Omental fat pad (tissue), 4 donors: Measurements from ENCODE around the gene CEP85L. TPM values are rescaled to one million over a fixed set of nuclear protein-coding genes. Genes with fewer than 3 reads are reported as not detected.

Experiments
- ATAC-seq: fragments of 150-250 bp; one replicate; pipeline ENCODE4 v1.9.1; 2016; ENCODE audit warnings: mild to moderate bottlenecking, moderate library complexity; ENCODE audit not compliant: low FRiP score
- DNase-seq: peaks from one replicate; pipeline ENCODE4 v3.0.0-alpha.2; 2019; ENCODE audit warnings: low spot score
- CTCF ChIP-seq, 3 donors: fragments of 450-650 bp; IDR thresholded peaks; one replicate each; pipeline ENCODE4 v1.5.1; 2016 to 2017; ENCODE audit warnings: antibody characterized with exemption in 3 of 3, mild to moderate bottlenecking in 3 of 3, moderate library complexity in 2 of 3
- total RNA-seq, 4 donors: library from RNA; depleted of rRNA; stranded (reverse); fragments of >200 nt; gene quantifications; one replicate each; pipeline ENCODE4 v1.1.0, GENCODE V29; 2016

The CEP85L gene
- total RNA-seq, 4 donors from 2014 or later = 9.7 to 22.6 (median 14.4) TPM

DNA sequence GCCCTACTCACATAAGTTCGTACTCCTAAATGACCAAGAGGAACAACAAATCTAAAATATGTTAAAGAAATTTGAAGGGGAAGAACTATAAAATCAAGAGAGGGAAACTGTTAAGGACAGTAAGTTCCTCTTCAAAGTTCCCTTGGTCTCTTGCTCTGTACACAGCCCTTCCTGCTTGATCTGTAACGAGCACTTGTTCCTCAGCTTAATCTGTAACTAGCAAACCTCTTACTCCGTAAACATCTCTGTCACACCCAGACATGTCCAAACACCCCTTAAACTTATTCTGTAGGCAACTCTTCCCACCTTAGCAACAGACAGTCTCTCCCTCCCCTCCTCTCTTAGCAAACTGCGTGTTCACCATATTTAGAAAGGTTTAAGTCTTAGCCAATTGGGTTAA, 73.4 kb downstream of the CEP85L start:
- DNase-seq (no peak), ATAC-seq (no peak)
- TF ChIP-seq CTCF (IDR thresholded peaks at IDR 0.05) = no peak

DNA sequence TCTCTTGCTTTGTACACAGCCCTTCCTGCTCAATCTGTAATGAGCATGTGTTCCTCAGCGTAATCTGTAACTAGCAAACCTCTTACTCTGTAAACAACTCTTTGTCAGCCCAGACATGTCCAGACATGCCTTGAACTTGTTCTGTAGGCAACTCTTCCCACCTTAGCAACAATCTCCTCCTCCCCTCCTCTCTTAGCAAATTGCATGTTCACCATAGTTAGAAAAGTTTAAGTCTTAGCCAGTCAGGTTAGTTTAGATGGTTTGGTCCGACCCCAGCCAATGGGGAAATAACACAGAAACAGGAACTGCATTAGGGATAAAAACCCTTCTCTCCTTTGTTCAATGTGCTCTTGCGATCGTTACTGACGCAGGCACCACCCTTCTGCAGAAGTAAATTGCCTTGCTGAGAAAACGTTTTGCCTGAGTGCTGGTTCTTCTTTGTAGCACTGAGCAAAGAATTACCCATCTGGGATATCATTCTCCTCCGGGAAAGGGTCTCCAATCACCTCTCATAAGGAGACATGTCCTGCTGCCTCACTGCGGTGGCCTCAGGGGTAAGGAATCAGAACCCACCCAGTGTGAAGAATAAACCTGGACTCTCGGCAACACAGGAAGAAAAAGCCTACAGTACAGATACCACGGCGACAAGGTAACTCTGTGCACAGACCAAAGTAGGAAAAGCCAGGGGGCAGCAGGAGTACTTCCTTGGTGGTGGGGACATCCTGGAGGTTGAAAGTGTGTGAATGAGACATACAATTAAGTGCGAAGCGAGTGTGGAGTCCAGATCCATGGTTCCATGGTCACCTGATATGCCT, 77.1 kb downstream of the CEP85L start:
- no peak for ATAC-seq
- no peak for DNase-seq
- TF ChIP-seq CTCF (IDR thresholded peaks at IDR 0.05) = no peak

DNA sequence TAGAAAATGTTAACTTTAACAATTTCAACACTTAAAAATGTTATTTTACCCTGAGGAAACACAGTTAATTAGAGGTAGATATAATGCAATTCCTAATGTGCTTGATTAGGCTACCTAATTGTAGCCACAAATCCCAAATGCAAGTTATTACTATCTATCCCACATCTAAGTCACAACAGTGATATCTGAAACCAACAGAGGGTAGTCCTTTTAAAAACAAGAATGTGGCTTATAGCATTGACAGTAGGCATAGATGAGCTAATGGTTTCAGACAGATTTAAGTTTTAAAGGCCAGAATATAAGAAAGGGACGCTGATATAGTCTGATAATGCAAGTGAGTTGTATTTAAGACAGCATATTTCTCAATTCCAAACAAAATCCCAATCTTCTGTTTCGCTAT, 80.3 kb downstream of the CEP85L start:
- DNase-seq = no peak
- ATAC-seq = no peak
- no peak for TF ChIP-seq CTCF (IDR thresholded peaks at IDR 0.05)

- DNase-seq = no peak
- no peak for ATAC-seq
- no peak for TF ChIP-seq CTCF (IDR thresholded peaks at IDR 0.05)
These were observed 81.9 kb downstream of the CEP85L start for GRCh38 chr6:118569498-118569897.

DNA sequence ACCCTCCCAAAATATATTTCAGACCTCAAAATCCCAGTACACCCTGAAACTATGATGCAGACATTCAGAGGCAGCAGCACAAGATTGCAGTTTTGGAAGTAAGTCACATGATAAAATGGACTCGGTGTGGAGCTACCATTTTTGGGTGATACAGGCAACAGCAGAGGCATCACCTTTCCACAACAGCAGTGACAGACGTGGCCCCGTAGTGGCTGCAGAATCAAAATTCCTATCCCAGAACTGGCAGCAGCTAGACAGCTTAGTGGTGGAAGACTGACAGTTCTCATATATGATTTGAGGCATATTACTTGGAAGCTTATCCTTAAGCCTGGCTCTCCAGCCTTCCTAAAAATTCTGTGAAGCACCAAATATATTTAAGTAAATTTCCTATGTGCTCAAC, 83.4 kb downstream of the CEP85L start:
- DNase-seq (no peak), ATAC-seq (no peak)
- no peak for TF ChIP-seq CTCF (IDR thresholded peaks at IDR 0.05)

GRCh38 chr6:118565311-118565960, 86.0 kb downstream of the CEP85L start:
- TF ChIP-seq CTCF (IDR thresholded peaks at IDR 0.05) = no peak
- no peak for DNase-seq
- no peak for ATAC-seq

- ATAC-seq (no peak), DNase-seq (no peak)
- TF ChIP-seq CTCF (IDR thresholded peaks at IDR 0.05) = no peak
These were observed 88.4 kb downstream of the CEP85L start for GRCh38 chr6:118562959-118563358.
